Body of pancreas (tissue), 4 donors: Measurements from ENCODE around the gene RAD51C.

Experiments
- CTCF ChIP-seq, 7 experiments: fragments of 450-650 bp in 4 of 7; fragments of 200-600 bp in 3 of 7; sonication (generic) in 3 of 7; IDR thresholded peaks; one replicate each; pipeline ENCODE4 v1.5.1; 2016 to 2019; ENCODE audit warnings: antibody characterized with exemption in 7 of 7
- POLR2A ChIP-seq, 3 donors: fragments of 450-650 bp; IDR thresholded peaks; one replicate each; pipeline ENCODE4 v1.6.1; 2016; ENCODE audit warnings: antibody characterized with exemption in 3 of 3, mild to moderate bottlenecking in 2 of 3

GRCh38 chr17:58755577-58756245 lies 63.3 kb downstream of the RAD51C start, which contains the start of gene PPM1E:
- no peak for TF ChIP-seq POLR2A (IDR thresholded peaks at IDR 0.05)
- no peak for TF ChIP-seq CTCF (IDR thresholded peaks at IDR 0.05)
